ENCODE data around the gene SMTNL2.

Gene SMTNL2

DNA sequence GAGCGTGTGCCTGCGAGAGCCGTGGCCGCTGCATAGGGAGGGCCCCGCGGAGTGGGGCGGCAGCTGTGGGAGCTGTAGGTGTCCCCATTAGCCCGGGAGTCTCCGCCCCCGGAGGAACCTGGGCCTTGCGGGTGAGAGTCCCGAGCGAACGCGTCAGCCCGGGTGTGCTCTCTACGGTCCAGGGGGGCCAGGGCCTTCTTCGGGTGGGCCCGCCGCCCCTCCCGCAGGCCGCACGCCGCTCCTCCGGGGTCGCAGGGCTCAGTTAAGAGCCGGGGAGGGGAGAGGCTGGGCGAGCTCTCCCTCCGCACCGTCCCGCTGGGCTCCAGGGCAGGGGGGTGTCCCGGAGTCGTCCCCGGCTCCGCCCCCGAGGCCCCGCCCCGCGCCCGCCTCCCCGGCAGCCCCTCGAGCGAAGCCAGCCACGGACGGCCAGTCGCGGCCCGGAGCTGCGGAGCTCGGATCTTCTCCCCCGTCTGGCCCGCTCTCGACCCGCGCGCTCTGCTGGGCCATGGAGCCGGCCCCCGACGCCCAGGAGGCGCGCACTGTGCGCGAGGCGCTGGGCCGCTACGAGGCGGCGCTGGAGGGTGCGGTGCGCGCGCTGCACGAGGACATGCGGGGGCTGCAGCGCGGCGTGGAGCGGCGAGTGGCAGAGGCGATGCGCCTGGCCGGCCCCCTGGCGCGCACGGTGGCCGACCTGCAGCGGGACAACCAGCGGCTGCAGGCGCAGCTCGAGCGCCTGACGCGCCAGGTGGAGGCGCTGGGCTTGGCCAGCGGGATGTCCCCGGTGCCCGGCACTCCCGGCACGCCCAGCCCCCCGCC lies at the start of gene SMTNL2:
Gene SMTNL2 (plus strand): TSS at position 429 of the 816 bp plus-strand sequence. CDS start 77 bp downstream, at position 506.
- DNase-seq: no peak

DNA sequence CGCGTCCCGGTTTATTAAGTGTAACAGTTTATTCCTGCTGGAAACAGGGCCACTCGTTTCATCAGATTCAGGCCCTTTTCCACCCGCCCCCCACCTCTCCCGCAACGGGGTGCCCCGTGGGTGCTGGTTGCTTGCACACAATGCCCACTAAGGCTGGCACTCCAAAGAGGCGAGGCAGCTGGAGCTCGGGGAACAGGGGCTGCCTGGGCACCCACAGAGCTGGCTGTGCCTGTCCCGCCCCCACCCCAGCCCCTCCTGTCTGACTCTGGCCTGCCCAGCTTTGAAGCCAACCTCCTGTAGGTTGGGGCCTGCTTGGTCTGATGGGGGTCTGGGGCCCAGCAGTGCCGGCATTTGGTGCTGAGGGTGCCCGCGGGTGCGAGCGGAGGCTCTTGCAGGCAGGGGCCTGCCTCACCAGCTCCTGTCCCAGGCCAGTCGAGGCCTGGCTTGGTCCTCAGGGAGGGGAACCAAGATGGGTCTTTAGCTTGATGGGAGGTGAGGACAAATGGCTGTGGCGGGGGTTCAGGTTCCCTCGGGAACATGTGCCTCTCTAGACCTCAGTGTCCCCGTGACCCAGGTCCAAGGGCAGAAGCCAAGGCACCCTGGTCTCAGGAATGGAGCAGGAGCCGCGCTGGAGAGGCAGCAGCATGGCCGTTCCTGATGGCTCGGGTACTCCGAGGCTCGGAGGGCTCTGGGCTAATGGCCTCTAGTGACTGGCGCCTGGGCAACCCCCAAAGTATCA lies 49.2 kb upstream of the SMTNL2 start:
- DNase-seq: no peak

DNA sequence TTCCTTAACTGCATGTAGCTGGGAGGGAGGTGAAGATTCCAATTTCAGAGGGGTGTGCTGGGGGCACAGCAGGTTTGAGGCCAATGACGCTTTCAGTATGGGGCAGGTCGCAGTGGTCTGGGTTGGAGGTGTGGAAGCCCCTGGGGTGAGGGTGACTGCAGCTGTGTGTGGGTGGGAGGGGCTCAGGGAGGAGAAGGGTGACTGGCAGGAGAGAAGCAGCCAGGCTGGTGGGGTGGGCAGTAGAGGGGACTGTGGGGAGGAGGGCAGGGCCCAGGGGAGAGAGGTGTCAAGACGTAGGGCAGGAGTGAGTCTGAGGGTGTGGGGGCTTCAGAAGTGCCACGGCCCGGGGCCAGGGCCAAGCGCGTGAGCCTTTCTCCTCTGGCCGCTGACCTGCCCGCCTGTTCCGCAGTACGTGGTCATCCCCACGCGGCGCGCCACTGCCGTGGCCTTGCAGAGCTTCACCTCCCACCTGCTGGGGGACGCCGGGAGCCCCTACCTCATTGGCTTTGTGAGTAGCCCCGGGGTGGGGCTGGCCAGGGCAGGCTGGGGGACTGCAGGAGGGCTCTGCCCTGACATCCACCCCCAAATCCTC lies 48.6 kb upstream of the SMTNL2 start:
- DNase-seq: no peak

DNA sequence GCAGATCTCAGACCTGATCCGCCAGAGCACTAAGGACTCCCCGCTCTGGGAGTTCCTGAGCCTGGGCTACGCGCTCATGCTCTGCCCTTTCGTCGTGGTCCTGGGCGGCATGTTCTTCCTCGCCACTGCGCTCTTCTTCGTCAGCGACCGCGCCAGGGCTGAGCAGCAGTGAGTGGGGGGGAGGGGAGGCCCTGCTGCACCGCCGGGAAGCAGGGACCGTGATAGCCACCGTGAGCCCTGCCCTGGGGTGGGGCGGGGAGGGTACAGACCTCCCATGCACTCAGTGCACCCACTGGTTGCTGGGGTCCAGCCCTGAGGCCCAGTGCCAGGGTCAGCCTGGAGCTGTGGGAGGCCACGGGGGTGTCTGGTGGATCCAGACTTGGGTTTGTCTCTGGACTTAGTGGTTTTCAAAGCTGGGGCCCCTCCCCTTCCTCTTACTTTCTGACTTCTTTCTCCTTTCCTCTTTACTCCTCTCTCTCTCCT lies 48.0 kb upstream of the SMTNL2 start:
- no peak for DNase-seq

DNA sequence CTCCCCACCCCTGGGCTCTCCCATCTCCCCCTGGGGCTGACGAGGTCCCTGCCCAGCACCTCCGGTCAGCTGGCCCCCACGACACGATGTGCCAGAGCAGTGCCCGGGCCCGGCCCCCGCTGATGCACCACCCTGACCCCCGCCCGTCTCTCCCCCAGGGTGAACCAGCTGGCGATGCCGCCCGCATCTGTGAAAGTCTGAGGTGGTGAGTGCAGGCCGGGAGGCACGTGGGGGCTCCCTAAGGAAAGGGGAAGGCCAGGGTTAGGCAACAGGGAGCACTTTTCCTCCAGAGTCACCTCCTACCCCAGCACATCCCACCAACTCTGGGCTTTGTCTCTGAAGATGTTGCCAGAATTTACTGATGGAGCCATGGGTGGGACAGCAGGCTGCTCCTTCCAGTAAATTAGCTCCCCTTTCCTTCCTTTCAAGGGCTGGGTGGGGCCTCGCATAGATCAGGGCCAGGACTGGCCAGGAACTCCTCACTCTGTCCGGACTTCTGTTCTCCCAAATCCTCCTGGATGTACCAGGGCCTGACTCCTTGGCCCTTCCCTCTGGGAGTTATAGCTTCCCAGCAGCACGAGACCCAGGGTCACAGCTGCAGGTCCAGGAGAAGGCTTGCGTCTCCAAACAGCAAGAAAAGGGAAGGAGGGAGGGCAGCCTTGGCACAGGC lies 47.5 kb upstream of the SMTNL2 start:
- DNase-seq: no peak

DNA sequence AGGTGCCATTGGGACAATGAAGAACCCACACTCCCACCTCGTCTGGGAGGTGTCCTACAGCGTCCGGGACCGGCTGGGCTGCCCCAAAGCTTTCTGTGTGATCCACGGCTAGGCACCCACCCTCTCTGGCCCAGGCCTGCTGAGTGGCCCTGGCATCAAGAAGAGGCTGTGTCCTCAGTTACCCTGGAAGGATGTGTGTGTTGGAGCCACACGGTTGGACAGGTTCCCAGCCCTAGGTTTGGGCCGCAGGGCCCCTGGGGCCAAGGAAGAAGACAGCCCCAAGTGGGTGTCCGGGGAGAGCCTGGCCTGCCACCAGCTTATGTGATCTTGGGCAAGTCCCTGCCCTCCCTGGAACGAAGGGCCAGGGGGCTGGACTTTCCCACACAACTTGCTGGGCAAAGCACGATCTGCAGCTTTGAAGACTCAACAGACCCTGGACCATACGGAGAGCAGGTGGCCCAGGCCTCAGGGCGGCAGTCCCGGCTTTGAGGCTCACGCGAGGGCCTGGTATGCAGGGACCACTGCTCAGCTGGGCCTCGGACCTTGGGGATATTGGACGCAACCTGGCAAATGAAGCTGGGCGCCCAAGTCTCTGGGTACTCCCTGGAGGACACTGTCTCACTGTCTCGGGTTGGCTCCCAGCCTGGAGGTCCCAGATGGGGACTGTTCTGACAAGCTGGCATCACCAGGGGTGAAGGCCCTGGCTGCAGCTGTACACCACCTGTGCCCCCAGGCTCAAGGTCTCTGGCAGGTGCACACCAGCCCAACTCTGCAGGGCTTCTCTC lies 46.7 kb upstream of the SMTNL2 start:
- DNase-seq: no peak

DNA sequence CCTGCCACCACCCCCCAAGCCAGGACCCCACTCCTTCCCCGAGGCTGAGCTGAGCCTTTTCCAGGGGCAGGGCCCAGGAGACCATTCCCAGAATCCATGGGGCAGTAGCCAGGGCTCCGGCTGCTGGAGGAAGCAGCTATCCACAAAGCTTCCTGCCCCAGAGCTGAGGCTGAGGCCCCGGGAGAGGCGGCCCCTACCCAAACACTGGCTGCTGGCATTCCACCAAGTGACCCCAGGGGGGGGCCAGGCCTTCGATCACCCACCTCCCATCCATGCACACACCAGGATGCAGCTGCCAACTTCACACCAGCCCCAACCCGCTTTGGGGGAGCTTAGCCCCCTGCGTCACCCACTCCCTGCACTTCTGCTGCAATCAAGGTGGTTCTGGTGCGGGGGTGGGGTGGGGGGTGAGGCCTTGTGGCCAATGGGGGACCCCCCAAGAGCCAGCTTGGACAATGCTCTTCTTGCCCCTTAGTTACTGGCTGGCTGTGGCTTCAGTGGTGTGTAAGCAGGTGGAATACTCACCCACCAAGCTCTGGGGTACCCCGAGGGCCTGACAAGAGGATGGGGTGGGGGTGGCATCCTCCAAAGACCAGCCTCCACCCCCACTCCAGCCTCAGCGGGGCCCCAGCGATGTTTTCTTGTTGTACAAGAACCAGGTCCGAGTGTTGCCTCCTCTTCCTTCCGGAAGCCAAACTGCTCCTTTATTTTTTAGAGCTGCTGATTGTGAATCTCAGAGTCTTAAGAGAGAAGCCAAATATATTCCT lies 45.9 kb upstream of the SMTNL2 start:
- no peak for DNase-seq

DNA sequence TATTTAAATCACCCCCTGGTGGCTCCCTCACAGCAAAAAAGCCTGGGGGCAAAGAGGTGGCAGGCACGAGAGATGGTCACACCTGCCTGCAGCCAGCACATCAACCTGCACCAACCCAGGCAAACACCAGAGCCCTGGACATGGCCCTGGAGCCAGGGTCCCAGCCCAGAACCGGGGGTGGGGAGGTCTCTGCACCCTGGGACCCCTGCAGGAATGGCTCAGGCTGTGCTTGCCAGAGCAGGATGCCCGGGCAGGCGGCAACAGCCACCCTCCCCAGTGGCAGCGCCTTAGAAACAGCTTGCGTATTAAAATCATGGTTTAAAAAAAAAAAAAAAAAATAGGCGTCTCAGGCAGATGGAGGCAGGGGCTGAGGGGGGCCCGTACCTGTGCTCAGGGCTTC lies 45.3 kb upstream of the SMTNL2 start:
- no peak for DNase-seq

DNA sequence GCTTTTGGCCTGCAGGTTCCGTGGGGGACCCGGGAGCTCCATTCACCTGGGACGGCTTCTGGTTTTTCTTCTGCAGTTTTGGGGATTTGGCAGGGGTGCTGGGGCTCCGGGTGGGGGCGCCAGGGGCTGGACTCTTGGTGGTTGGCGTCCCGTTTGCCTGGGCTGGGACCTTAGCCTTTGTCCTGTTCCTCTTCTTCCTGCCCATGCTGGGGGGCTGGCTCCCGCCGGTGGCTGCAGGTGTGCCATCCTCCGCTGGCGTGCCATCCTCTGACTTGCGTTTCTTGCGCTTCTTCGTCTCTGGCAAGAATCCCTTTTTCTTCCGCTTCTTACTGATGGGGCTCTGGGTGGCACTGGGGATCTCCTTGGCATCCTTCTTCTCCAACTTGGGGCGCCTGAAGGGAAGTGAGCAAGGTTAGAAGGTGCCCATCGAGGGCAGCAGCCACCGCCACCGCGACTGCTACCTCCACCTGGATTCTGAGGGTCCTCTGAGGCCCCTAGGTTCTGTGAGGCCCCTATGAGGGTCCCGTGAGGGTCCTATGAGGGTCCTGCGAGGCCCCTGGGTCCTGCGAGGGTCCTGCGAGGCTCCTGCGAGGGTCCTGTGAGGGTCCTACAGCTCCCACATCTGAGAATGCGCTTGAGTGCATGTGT lies 44.6 kb upstream of the SMTNL2 start:
- no peak for DNase-seq

DNA sequence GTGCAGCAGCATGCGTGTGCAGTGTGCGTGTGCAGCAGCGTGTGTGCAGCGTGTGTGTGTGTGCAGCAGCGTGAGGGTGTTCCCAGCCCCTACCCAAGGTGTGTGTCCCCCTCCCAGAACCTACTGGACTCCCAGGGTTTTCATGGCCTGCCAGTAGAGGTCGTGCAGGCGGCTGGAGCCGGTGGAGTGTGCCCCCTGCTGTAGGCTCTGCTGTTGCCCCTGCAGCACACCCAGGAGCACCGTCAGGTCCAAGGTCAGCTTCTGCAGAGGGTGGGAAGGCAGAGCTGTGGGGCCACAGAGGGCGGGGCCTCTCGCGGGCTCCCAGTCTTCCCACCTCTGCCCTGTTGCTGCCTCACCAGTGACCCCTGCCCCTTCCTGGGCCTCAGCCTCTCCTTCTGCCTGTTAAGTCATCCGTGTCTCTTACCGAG lies 44.1 kb upstream of the SMTNL2 start:
- DNase-seq: no peak

DNA sequence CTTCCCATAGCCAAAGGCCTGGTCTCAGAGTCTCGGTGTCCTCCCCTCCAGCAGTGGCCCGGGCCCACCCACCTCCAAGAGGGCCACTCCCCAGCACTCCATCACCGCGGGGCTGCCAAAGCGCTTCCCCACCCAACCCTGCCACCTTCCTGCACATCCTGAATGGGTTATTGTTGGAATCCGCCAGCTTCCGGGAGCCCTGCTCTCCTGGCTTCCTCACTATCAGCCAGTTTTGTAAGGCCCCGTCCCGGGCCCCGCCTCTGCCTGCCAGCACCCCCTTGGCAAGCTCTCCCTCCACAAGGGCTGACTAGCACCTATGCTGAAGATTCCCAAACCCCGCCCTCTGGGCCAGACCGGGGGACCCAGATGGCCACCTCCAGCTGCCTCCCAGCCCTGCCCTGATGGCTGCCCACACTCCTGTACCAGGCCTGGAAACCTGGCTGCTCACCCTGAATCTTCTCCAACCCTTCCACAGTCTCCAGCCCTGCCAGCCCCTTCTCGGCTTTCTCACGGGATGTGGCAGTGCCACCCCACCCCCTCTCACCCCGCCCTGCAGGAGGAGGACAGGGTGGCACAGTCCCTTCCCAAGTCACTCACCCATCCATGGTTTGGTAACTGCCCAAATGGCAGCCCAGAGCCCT lies 43.5 kb upstream of the SMTNL2 start:
- no peak for DNase-seq

DNA sequence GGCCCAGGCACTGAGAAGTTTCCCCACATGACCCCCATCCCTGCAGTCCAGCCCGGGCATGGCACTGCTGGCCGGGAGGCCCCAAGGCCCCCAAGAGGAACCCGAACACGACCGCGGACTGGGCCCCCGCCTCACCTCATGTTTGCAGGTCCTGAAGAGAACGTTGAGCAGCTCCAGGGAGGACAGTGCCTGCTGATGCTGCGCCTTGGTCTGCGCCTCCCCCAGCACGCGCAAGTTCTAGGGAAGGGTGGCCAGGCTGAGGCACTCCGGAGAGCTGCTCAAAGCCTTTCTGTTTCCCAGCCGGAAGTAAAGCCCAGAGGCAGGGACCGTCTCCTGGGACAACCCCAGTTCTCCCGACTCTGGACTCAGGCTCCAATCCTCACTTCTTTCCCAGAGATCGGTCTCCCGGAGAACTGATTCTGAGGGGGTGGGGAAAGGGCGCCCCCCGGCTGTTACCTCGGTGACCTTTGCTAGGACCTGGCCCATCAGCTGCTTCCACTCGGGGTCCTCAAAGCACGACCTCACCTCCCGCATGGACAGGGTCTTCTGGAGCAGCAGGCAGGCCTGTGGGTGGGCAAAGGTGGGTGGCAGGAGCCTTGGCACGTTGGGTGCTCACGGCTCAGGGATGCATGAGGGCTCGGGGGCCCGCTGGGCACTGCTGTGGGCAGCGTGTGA lies 42.9 kb upstream of the SMTNL2 start:
- DNase-seq: no peak

DNA sequence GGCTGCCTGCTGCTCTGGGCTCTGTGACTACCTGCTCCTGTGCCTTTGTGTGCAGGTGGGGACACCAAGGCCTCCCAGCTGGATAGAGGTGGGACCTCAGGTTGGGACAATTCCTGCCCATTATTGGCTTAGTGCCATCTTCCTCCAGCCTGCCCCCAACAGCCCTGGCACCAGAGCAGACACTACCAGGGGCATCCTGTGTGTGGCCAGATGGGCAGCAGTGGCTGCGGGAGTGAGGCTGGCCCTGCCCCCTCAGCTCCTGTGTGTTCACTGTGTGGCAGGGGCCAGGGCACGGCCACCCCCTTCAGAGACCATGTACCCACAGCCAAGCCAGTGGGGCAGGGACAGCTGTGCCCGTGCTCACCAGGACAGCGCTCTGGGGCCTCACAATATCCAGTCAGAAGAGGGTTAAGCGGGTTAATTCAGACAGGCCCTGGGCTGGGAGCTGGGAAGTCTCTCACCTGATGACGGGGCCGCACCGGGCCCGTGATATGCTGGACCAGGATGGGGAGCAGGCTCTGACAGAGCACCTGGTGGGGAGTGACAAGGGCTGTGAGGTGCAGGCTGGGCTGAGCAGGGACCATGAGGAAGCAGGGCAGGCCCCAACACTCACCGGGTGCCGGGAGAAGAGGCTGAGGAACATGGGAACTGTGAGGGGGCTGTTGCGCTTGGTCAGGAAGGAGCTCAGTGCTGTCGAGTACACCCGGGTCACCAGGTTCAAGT lies 42.2 kb upstream of the SMTNL2 start:
- DNase-seq: no peak

DNA sequence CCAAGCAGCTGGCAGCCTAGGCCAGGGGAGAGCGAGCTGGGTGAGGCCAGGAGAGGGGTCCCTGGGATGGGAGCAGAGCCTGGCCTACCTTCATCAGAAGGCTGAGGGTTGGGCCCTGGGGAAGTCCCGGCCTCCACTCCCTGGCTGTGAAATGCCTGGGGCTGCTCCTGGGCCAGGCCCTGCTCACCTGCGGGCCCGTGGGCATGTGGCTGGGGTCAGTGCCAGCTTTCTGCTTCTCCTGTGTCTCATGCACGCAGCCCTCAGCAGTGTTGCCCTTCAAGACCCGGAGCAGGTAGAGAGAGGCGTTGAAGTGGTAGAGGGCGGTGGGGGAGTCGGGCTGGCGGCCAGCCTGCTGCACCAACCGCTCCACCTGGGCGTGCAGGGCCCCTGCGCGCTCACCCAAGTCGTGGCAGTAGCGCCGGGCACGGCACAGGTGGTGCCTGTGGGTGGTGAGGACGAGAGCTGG lies 41.6 kb upstream of the SMTNL2 start:
- no peak for DNase-seq

DNA sequence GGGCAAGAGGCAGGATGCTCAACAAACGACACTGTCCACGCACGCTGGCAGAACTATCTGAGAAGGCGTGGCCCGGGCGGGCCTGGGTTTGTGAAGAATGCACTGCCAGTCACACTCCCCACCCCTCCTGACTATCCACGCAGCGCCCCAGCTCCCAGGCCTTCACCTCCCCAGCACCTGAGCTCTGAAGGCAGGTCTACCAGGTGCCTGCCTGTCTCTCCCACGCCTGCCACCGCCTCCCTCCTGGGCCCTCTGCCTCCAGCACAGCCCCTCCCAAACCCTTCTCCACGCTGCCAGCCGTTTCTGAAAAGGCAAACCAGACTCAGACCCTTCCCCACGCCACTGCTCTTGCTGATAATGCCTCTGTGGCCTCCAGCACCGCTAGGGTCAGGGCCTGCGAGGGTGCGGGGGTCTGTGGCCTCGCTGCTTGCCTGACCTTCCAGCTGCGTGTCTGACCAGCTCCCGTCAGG lies 40.7 kb upstream of the SMTNL2 start:
- DNase-seq: no peak

DNA sequence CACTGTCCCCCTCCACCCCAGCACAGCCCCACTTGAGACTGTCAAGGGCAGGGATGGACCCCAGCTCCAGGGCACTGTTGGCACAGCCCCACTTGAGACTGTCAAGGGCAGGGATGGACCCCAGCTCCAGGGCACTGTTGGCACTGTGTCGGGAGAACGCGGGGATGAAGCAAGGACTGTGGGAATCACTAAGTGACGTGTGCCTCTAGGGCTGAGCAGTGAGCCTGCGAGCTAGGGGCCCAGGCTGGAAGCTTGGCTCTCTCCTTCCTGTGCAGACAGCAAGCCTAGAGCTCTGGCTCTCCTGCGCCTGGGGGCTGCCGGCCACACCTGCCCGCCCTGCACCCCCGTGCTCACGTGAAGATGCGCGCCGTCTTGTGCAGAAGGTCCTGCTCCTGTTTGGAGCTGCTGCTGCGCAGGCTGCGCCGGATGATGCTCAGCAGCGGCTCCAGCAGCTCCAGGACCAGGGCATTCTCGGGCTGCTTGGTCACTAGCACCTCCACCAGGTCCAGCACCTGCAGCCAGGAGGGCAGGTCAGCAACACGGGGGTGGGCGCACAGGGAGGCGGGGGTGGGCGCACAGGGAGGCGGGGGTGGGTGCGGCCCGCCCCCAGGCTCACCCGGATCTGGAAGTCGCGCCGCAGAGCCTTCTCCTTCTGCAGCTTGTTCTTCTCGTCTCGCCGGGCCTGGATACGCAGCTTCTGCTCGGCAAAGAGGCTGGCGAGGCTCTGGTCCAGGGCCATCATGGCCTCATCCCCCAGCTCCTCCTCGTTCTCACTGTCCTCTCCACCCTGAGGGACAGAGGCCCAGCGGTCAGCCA lies 40.0 kb upstream of the SMTNL2 start:
- DNase-seq: no peak

DNA sequence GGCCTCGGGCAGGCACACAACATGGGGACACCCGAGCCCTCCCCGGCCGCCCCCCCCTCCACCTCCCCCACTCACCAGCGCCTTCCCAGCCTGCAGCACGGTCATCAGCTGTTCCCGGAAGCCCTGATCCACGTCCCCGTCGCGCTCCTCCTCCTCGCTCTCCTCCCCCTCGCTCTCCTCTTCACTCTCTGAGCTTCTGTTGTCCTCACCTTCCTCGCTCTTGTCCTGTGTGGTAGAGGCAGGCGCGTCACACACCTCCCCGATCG lies 39.4 kb upstream of the SMTNL2 start:
- no peak for DNase-seq

DNA sequence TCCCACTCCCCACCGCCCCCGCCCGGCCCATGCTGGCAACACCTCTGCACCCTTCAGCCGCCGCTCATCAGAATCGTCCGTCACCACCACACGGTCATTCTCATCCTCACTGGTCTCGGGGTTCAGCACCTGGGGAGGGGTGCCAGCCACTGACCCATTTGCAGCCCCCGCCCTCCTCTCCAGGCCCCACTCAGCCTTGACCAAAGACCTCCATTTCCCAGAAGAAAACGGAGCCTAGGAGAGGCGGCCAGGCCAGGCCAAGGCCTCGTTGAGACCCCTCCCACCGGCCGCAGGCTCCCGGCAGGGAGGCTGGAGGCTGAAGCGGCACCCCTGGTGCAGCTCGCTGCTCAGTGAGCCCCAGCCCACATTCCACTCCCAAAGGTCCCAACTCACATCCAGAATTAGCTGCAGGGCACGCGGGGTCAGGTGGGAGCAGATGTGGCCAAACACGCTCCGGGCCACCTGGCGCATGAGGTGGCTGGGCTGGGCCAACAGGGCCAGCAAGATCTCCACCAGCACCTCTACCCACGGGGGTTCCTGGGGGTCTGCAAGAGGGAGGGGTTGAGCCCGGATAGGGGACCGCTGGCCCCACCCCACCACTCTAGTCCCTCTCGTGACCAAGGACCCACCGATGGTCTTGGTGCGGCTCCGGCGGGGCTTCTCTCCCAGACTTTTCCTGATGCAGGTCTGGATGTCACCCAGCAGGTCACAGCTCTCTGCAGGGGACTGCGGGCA lies 38.9 kb upstream of the SMTNL2 start:
- DNase-seq: no peak
